GM23248 (cell line): ENCODE measurements around the gene ST6GAL1. TPM values are rescaled to one million over a fixed set of nuclear protein-coding genes. Genes with fewer than 3 reads are reported as not detected.

ENCODE experiments used
- DNase-seq: peaks from one replicate; pipeline ENCODE4 v3.0.0-alpha.2; 2015
- H2AFZ ChIP-seq: fragments of 200-600 bp; sonication (generic); 2 replicates; pipeline ENCODE4 v1.6.1; 2016; ENCODE audit warnings: antibody characterized with exemption
- H3F3A ChIP-seq: fragments of 200-600 bp; sonication (generic); 2 replicates; pipeline ENCODE4 v1.6.1; 2016; ENCODE audit warnings: mild to moderate bottlenecking, antibody characterized with exemption, mixed run types; ENCODE audit not compliant: insufficient read depth
- H3K27ac ChIP-seq: fragments of 200-600 bp; sonication (generic); 2 replicates; pipeline ENCODE4 v1.5.1; 2016; ENCODE audit warnings: mild to moderate bottlenecking
- H3K27me3 ChIP-seq: fragments of 200-600 bp; sonication (generic); replicated peaks from 2 replicates; pipeline ENCODE4 v1.6.1; 2016; ENCODE audit warnings: mild to moderate bottlenecking; ENCODE audit not compliant: insufficient read depth
- H3K36me3 ChIP-seq: fragments of 200-600 bp; sonication (generic); 2 replicates; pipeline ENCODE4 v1.6.1; 2016; ENCODE audit warnings: low read depth, mild to moderate bottlenecking
- H3K4me1 ChIP-seq: fragments of 200-600 bp; sonication (generic); 2 replicates; pipeline ENCODE4 v1.6.1; 2016; ENCODE audit warnings: mild to moderate bottlenecking; ENCODE audit not compliant: insufficient read depth
- H3K4me2 ChIP-seq: fragments of 200-600 bp; sonication (generic); one replicate; pipeline ENCODE4 v1.6.1; 2016; ENCODE audit warnings: mild to moderate bottlenecking; ENCODE audit not compliant: unreplicated experiment
- H3K4me3 ChIP-seq: fragments of 200-600 bp; sonication (generic); 2 replicates; pipeline ENCODE4 v1.5.1; 2016; ENCODE audit warnings: mild to moderate bottlenecking
- H3K79me2 ChIP-seq: fragments of 200-600 bp; sonication (generic); 2 replicates; pipeline ENCODE4 v1.6.1; 2016; ENCODE audit warnings: mild to moderate bottlenecking; ENCODE audit not compliant: insufficient read depth
- H3K9ac ChIP-seq: fragments of 200-600 bp; sonication (generic); 2 replicates; pipeline ENCODE4 v1.6.1; 2016; ENCODE audit warnings: mild to moderate bottlenecking
- H3K9me2 ChIP-seq: fragments of 200-600 bp; sonication (generic); 2 replicates; pipeline ENCODE4 v1.6.1; 2016; ENCODE audit warnings: mixed run types, mild to moderate bottlenecking, moderate library complexity; ENCODE audit not compliant: insufficient read depth
- H3K9me3 ChIP-seq: fragments of 200-600 bp; sonication (generic); one replicate; pipeline ENCODE4 v1.6.1; 2017; ENCODE audit warnings: low read depth
- H4K20me1 ChIP-seq: fragments of 200-600 bp; sonication (generic); 2 replicates; pipeline ENCODE4 v1.6.0; 2016; ENCODE audit not compliant: insufficient read depth
- EZH2 ChIP-seq: fragments of 200-600 bp; sonication (generic); IDR thresholded peaks from 2 replicates; pipeline ENCODE4 v1.6.1; 2018; ENCODE audit warnings: antibody characterized with exemption, mild to moderate bottlenecking; ENCODE audit not compliant: insufficient read depth, poor library complexity, severe bottlenecking
- EZH2phosphoT487 ChIP-seq: fragments of 200-600 bp; sonication (generic); IDR thresholded peaks from 2 replicates; pipeline ENCODE4 v1.6.1; 2018; ENCODE audit warnings: antibody characterized with exemption, moderate library complexity, mild to moderate bottlenecking, low read depth; ENCODE audit not compliant: insufficient read depth
- WGBS, 2 experiments: methylation state at CpG; one replicate each; pipeline ENCODE4 v1.1.6; 2015 to 2017; ENCODE audit warnings: low lambda C conversion rate in 2 of 2, low coverage in 1 of 2; ENCODE audit errors: missing lambda C conversion rate in 2 of 2; 5-methylcytosine and 5-hydroxymethylcytosine counted together
- in situ Hi-C: fragments of 300-500 bp; cut with MboI; formaldehyde crosslinking; loops from 2 replicates; pipeline ENCODE4 v1.15.0; 2020
- polyA plus RNA-seq: library from polyadenylated mRNA; unstranded; fragments of >200 nt; fragmentation: Nextera tagmentation; extraction: Ambion mirVana; gene quantifications from 2 replicates; pipeline ENCODE4 v1.2.1, GENCODE V29; 2016
- total RNA-seq: library from RNA; depleted of rRNA; stranded (reverse); fragments of >200 nt; shearing (Covaris generic); gene quantifications from 2 replicates; pipeline ENCODE4 v1.2.3, GENCODE V29; 2014

ST6GAL1 gene
- total and polyA plus RNA-seq, 2 experiments from 2014 or later: 0.20 TPM; not detected in 1

DNA sequence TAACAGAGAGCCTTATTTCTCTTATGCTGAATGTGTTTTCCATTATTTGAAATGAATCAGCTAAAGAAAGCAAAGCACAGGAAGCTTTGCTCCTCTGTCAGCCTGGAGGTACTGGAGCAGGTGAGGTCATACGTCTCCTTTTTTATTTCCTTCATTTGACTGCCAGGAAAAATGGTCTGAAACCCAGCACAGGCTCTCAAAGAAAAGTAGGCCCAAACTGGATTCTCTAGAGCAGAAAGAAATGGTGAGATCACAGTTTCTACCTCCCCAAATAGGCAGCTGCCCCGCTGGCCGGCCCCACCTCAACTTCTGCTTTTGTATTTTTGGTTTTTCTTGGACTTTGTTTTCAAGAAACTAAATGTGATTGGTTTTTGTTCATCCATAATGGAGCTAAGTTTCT is 113.9 kb downstream of the ST6GAL1 start:
- no peaks in the 10 kb centered on the region for H3K9me3 ChIP-seq
- no peaks in the 10 kb centered on the region for H3K36me3 ChIP-seq
- TF ChIP-seq EZH2phosphoT487: no peak
- no peak for TF ChIP-seq EZH2
- in situ Hi-C loops: no loop called here
- no peaks in the 10 kb centered on the region for H3K27me3 ChIP-seq
- H4K20me1 ChIP-seq: no peaks in the 10 kb centered on the region
- no peaks in the 10 kb centered on the region for H3K9me2 ChIP-seq
- no peaks in the 10 kb centered on the region for H3K79me2 ChIP-seq
- WGBS, 2 experiments: 63 to 64% methylated on average over 3 of the region's 3 CpGs
- no peak overlapping the region for H3K9ac ChIP-seq
- no peak overlapping the region for H3K4me3 ChIP-seq
- H3K27ac ChIP-seq: no peak overlapping the region
- H3K4me1 ChIP-seq: peaks cover 11% of the 10 kb centered on the region
- H2AFZ ChIP-seq: no peak overlapping the region
- H3F3A ChIP-seq: no peaks in the 10 kb centered on the region
- no peak for DNase-seq
- H3K4me2 ChIP-seq: no peak overlapping the region

DNA sequence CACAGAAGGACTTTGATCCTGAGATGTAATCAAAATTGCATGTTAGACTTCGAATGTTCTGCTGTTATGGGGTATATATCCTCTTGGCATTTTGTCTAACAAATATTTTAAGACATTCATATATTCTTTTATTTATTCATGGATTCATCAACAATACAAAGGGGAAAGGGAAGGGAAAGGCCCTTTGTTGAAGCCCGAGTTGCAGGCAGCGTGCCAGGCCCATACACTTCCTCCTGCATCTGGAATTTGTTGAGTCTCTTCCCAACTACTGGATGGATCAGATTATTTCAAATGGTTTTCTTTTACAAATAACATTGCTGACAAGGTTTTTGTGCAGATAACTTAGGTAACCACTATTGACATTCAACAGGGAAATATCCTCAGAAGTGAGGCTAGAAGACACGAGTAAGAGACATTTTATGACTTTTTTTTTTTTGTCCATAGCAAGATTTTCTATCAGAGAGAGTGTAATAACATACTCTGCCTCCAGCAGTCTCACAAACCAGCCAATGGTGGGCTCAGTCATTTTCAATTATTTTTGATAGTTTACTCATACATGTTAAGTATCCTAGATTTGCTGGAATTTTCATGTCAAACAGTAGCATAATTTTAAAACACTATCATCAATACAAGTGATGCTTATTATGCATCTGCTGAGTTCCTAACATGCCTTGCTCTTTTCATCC is 114.7 kb downstream of the ST6GAL1 start:
- H3K9me2 ChIP-seq: no peaks in the 10 kb centered on the region
- no peaks in the 10 kb centered on the region for H3K9me3 ChIP-seq
- no peaks in the 10 kb centered on the region for H3F3A ChIP-seq
- no peaks in the 10 kb centered on the region for H3K27me3 ChIP-seq
- 28 to 34% methylated on average over 4 of the region's 4 CpGs for WGBS, 2 experiments
- H3K9ac ChIP-seq: no peak overlapping the region
- H4K20me1 ChIP-seq: no peaks in the 10 kb centered on the region
- H3K4me1 ChIP-seq: peaks cover 11% of the 10 kb centered on the region
- no peak overlapping the region for H3K4me2 ChIP-seq
- H3K36me3 ChIP-seq: no peaks in the 10 kb centered on the region
- H3K79me2 ChIP-seq: no peaks in the 10 kb centered on the region
- H2AFZ ChIP-seq: no peak overlapping the region
- H3K27ac ChIP-seq: no peak overlapping the region
- no peak for TF ChIP-seq EZH2
- TF ChIP-seq EZH2phosphoT487: no peak
- in situ Hi-C loops: no loop called here
- H3K4me3 ChIP-seq: no peak overlapping the region
- no peak for DNase-seq

DNA sequence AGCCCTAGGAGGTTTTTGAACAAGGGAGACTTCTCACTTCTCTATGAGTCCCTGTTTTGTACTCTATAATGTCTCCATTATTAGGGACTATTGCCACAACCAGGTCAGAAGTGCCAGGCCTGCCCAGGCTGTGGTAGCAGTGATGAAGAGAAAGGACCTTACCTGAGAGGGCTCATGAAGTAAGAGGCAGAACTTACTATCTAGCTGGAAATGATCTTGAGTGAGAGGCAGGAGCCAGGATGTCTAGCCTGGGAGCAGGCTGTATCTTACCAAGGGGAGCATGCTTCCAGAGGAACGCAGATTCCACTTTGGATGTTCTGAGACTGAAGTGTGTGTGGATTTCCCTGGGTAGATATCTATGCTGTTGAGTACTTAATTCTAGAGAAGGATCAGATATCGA is 115.7 kb downstream of the ST6GAL1 start:
- Histone ChIP-seq H3K27ac (no peak overlapping the region), H3K4me3 (no peak overlapping the region), H3K4me2 (no peak overlapping the region), H3K27me3 (no peaks in the 10 kb centered on the region), H3K36me3 (no peaks in the 10 kb centered on the region), H4K20me1 (no peaks in the 10 kb centered on the region), H3K9me2 (no peaks in the 10 kb centered on the region), H3K9me3 (no peaks in the 10 kb centered on the region), H3K79me2 (no peaks in the 10 kb centered on the region), H2AFZ (no peak overlapping the region), H3F3A (no peaks in the 10 kb centered on the region), H3K9ac (no peak overlapping the region), H3K4me1 (peaks cover 6% of the 10 kb centered on the region)
- 53 to 62% methylated on average over 2 of the region's 2 CpGs for WGBS, 2 experiments
- TF ChIP-seq EZH2: no peak
- no peak for TF ChIP-seq EZH2phosphoT487
- no peak for DNase-seq
- in situ Hi-C loops: no loop called here

DNA sequence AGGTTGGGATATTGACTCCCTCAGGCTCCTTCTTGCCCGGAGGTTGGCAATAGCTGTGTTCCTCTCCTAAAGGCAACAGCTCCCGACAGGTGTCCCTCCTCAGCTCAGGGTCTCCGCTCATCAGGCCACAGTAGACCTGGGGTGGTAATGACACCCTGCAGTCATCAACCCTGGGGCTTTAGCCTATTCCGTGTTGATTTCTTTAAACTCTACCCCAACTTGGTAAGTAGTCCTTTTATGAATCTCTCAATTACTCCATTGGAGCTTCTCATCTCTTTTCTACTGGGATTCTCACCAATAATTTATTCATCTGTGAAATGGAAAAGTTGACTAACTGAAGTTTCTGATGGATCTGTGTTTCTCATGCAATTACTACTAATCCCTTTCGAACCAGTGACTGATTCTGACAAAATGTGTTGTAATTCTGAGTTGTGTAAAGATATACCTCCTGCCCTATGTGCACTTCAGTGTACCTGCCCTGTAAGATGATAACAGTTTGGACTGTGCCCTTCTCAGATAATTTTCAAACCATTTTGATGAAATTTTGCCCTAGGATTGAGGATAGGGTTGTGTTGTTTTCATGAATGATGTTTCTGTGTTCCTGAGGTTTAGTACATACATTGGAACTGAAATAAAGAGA is 119.3 kb downstream of the ST6GAL1 start:
- no peaks in the 10 kb centered on the region for H3K4me1 ChIP-seq
- DNase-seq: no peak
- no peak overlapping the region for H3K4me3 ChIP-seq
- no peaks in the 10 kb centered on the region for H3F3A ChIP-seq
- no peak overlapping the region for H3K27ac ChIP-seq
- no peak for TF ChIP-seq EZH2phosphoT487
- no peak for TF ChIP-seq EZH2
- WGBS, 2 experiments: 38 to 42% methylated on average over 5 of the region's 5 CpGs
- H3K79me2 ChIP-seq: no peaks in the 10 kb centered on the region
- no peak overlapping the region for H2AFZ ChIP-seq
- no peak overlapping the region for H3K9ac ChIP-seq
- H3K27me3 ChIP-seq: no peaks in the 10 kb centered on the region
- no peaks in the 10 kb centered on the region for H4K20me1 ChIP-seq
- H3K9me3 ChIP-seq: no peaks in the 10 kb centered on the region
- in situ Hi-C loops: no loop called here
- no peak overlapping the region for H3K4me2 ChIP-seq
- H3K9me2 ChIP-seq: no peaks in the 10 kb centered on the region
- H3K36me3 ChIP-seq: no peaks in the 10 kb centered on the region
